GM23338 (cell line): ENCODE data around the gene FLNC. TPM values are rescaled to one million over a fixed set of nuclear protein-coding genes. Genes with fewer than 3 reads are reported as not detected.

Source experiments
- ATAC-seq: fragments of 200-7000 bp; cut with Tn5 transposase; 3 replicates; pipeline ENCODE4 v1.9.1; 2020
- DNase-seq: peaks from one replicate; pipeline ENCODE4 v3.0.0-alpha.2; 2015; ENCODE audit warnings: low spot score
- H2AFZ ChIP-seq: fragments of 200-600 bp; sonication (generic); 2 replicates; pipeline ENCODE4 v1.8.0; 2016; ENCODE audit warnings: antibody characterized with exemption, mild to moderate bottlenecking, moderate library complexity
- H3F3A ChIP-seq: fragments of 200-600 bp; sonication (generic); replicated peaks from 2 replicates; pipeline ENCODE4 v1.8.0; 2017; ENCODE audit warnings: antibody characterized with exemption, mixed run types, low read depth
- H3K27ac ChIP-seq: fragments of 200-600 bp; sonication (generic); 2 replicates; pipeline ENCODE4 v1.6.1; 2016; ENCODE audit warnings: low read depth
- H3K27me3 ChIP-seq: fragments of 200-600 bp; sonication (generic); 2 replicates; pipeline ENCODE4 v1.8.0; 2016; ENCODE audit warnings: mild to moderate bottlenecking, mixed run types, moderate library complexity; ENCODE audit not compliant: insufficient read depth
- H3K36me3 ChIP-seq: fragments of 200-600 bp; sonication (generic); 2 replicates; pipeline ENCODE4 v1.8.0; 2016; ENCODE audit warnings: mild to moderate bottlenecking; ENCODE audit not compliant: insufficient read depth
- H3K4me1 ChIP-seq: fragments of 200-600 bp; sonication (generic); 2 replicates; pipeline ENCODE4 v1.8.0; 2016; ENCODE audit warnings: mild to moderate bottlenecking, moderate library complexity; ENCODE audit not compliant: insufficient read depth
- H3K4me2 ChIP-seq: fragments of 200-600 bp; sonication (generic); 2 replicates; pipeline ENCODE4 v1.7.1; 2017; ENCODE audit warnings: mixed run types
- H3K4me3 ChIP-seq: fragments of 200-600 bp; sonication (generic); 2 replicates; pipeline ENCODE4 v1.6.1; 2016; ENCODE audit warnings: mixed run types
- H3K79me2 ChIP-seq: fragments of 200-600 bp; sonication (generic); replicated peaks from 2 replicates; pipeline ENCODE4 v1.8.0; 2017; ENCODE audit warnings: mild to moderate bottlenecking; ENCODE audit not compliant: insufficient read depth
- H3K9me2 ChIP-seq: fragments of 200-600 bp; sonication (generic); 2 replicates; pipeline ENCODE4 v1.8.0; 2017; ENCODE audit not compliant: insufficient read depth
- H4K20me1 ChIP-seq: fragments of 200-600 bp; sonication (generic); replicated peaks from 2 replicates; pipeline ENCODE4 v1.8.0; 2017; ENCODE audit warnings: mild to moderate bottlenecking; ENCODE audit not compliant: insufficient read depth
- H3K27ac Mint-ChIP-seq: 2 replicates; pipeline ENCODE4 v1.8.0; 2020; ENCODE audit warnings: inconsistent platforms, mild to moderate bottlenecking, moderate library complexity, mixed read lengths
- H3K27me3 Mint-ChIP-seq: 3 replicates; pipeline ENCODE4 v1.8.0; 2022; ENCODE audit warnings: low read depth, mild to moderate bottlenecking, moderate library complexity, mixed read lengths, inconsistent platforms; ENCODE audit not compliant: insufficient read depth, poor library complexity
- H3K36me3 Mint-ChIP-seq: 3 replicates; pipeline ENCODE4 v1.8.0; 2021; ENCODE audit warnings: low read depth, mild to moderate bottlenecking, inconsistent platforms, moderate library complexity, mixed read lengths
- H3K4me1 Mint-ChIP-seq: 3 replicates; pipeline ENCODE4 v1.8.0; 2020; ENCODE audit warnings: mild to moderate bottlenecking, inconsistent platforms, mixed read lengths
- H3K4me3 Mint-ChIP-seq: 3 replicates; pipeline ENCODE4 v1.8.0; 2021; ENCODE audit warnings: moderate library complexity, mild to moderate bottlenecking, inconsistent platforms, mixed read lengths
- H3K9me3 Mint-ChIP-seq: 3 replicates; pipeline ENCODE4 v1.8.0; 2020; ENCODE audit warnings: moderate library complexity, mild to moderate bottlenecking, inconsistent platforms, mixed read lengths
- ETS1 ChIP-seq: IDR thresholded peaks from 2 replicates; pipeline ENCODE4 v1.6.1; 2016; ENCODE audit warnings: antibody characterized with exemption
- EZH2phosphoT487 ChIP-seq: fragments of 200-600 bp; sonication (generic); IDR thresholded peaks from one replicate; pipeline ENCODE4 v1.8.1; 2018; ENCODE audit warnings: antibody characterized with exemption; ENCODE audit not compliant: unreplicated experiment
- JUNB ChIP-seq: IDR thresholded peaks from one replicate; pipeline ENCODE4 v1.6.1; 2016; ENCODE audit warnings: antibody characterized with exemption; ENCODE audit not compliant: unreplicated experiment
- NANOG ChIP-seq: IDR thresholded peaks from 2 replicates; pipeline ENCODE4 v1.6.1; 2016; ENCODE audit warnings: antibody characterized with exemption, borderline replicate concordance
- POLR2AphosphoS5 ChIP-seq: IDR thresholded peaks from 2 replicates; pipeline ENCODE4 v1.6.1; 2016; ENCODE audit warnings: antibody characterized with exemption, low read depth
- ZNF331 ChIP-seq: fragments of 250-450 bp; sonication (Bioruptor Pico); IDR thresholded peaks from 2 replicates; pipeline ENCODE4 v1.5.0; 2020; ENCODE audit warnings: low read depth, mild to moderate bottlenecking, moderate library complexity
- ZNF462 ChIP-seq: fragments of 250-450 bp; sonication (Bioruptor Pico); IDR thresholded peaks from 2 replicates; pipeline ENCODE4 v1.5.0; 2020; ENCODE audit warnings: mild to moderate bottlenecking, moderate library complexity
- polyA plus RNA-seq: library from polyadenylated mRNA; unstranded; fragments of >200 nt; fragmentation: Nextera tagmentation; extraction: Ambion mirVana; gene quantifications from 2 replicates; pipeline ENCODE4 v1.2.1, GENCODE V29; 2016
- total RNA-seq: library from RNA; depleted of rRNA; stranded (reverse); fragments of >200 nt; shearing (Covaris generic); gene quantifications from 2 replicates; pipeline ENCODE4 v1.2.3, GENCODE V29; 2014
- TF ChIP-seq, protein P1 (sequence below): IDR thresholded peaks from one replicate; pipeline ENCODE4 v1.6.1; 2018; ENCODE audit warnings: antibody characterized with exemption; ENCODE audit not compliant: unreplicated experiment

FLNC gene
- total and polyA plus RNA-seq, 2 experiments from 2014 or later: 0.65 to 11.8 TPM

- ATAC-seq: no peak
- Histone ChIP-seq H3F3A (0 out of 2 replicates have a peak, but pooled peaks cover 3% of the 10 kb centered on the region), H3K4me2 (peak overlapping the region; percentile 75; the same call in 1 of the 2 replicates), H3K79me2 (no peaks in the 10 kb centered on the region), H3K36me3 (no peaks in the 10 kb centered on the region), H3K9me2 (no peaks in the 10 kb centered on the region), H4K20me1 (no peaks in the 10 kb centered on the region), H3K27me3 (no peaks in the 10 kb centered on the region), H3K4me3 (peak overlapping the region; percentile 77; the same call in 1 of the 2 replicates), H3K4me1 (no peaks in the 10 kb centered on the region), H2AFZ (no peak overlapping the region), H3K27ac (no peak overlapping the region)
- DNase-seq: no peak
- TF ChIP-seq NANOG (no peak), EZH2phosphoT487 (no peak), ZNF462 (CRISPR knock-in tag) (no peak), POLR2AphosphoS5 (no peak), ETS1 (no peak), JUNB (no peak), ZNF331 (CRISPR knock-in tag) (no peak)
- TF ChIP-seq, protein P1, sequence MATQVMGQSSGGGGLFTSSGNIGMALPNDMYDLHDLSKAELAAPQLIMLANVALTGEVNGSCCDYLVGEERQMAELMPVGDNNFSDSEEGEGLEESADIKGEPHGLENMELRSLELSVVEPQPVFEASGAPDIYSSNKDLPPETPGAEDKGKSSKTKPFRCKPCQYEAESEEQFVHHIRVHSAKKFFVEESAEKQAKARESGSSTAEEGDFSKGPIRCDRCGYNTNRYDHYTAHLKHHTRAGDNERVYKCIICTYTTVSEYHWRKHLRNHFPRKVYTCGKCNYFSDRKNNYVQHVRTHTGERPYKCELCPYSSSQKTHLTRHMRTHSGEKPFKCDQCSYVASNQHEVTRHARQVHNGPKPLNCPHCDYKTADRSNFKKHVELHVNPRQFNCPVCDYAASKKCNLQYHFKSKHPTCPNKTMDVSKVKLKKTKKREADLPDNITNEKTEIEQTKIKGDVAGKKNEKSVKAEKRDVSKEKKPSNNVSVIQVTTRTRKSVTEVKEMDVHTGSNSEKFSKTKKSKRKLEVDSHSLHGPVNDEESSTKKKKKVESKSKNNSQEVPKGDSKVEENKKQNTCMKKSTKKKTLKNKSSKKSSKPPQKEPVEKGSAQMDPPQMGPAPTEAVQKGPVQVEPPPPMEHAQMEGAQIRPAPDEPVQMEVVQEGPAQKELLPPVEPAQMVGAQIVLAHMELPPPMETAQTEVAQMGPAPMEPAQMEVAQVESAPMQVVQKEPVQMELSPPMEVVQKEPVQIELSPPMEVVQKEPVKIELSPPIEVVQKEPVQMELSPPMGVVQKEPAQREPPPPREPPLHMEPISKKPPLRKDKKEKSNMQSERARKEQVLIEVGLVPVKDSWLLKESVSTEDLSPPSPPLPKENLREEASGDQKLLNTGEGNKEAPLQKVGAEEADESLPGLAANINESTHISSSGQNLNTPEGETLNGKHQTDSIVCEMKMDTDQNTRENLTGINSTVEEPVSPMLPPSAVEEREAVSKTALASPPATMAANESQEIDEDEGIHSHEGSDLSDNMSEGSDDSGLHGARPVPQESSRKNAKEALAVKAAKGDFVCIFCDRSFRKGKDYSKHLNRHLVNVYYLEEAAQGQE: no peak
- H3K4me1 Mint-ChIP-seq: peaks cover 12% of the 10 kb centered on the region
- peaks cover 11% of the 10 kb centered on the region for H3K27me3 Mint-ChIP-seq
- H3K27ac Mint-ChIP-seq: no peak overlapping the region
- peaks cover 4% of the 10 kb centered on the region; the same call in 1 of the 3 replicates for H3K36me3 Mint-ChIP-seq
- H3K9me3 Mint-ChIP-seq: peaks cover 20% of the 10 kb centered on the region
- no peak overlapping the region for H3K4me3 Mint-ChIP-seq
These were observed 48.4 kb upstream of the FLNC start for GRCh38 chr7:128781851-128782250.
